NT2/D1 (cell line): ENCODE measurements around the gene KLK15.

Experiments
- DNase-seq: peaks from one replicate; pipeline ENCODE4 v3.0.0-alpha.2; 2011; ENCODE audit warnings: low read depth, low spot score
- H3K27me3 ChIP-seq: 2 replicates; pipeline ENCODE4 v1.6.0; 2011; ENCODE audit warnings: mild to moderate bottlenecking; ENCODE audit not compliant: insufficient read length, insufficient read depth
- H3K36me3 ChIP-seq: 2 replicates; pipeline ENCODE4 v1.6.1; 2011; ENCODE audit warnings: mild to moderate bottlenecking, low read length, mixed read lengths; ENCODE audit not compliant: insufficient read depth, insufficient read length
- H3K4me1 ChIP-seq: 2 replicates; pipeline ENCODE4 v1.5.1; 2011; ENCODE audit not compliant: insufficient read depth, insufficient read length
- H3K4me3 ChIP-seq: 2 replicates; pipeline ENCODE4 v1.5.1; 2011; ENCODE audit warnings: low read depth; ENCODE audit not compliant: insufficient read length
- H3K9ac ChIP-seq: 2 replicates; pipeline ENCODE4 v1.6.0; 2011; ENCODE audit warnings: low read depth; ENCODE audit not compliant: insufficient read length
- H3K9me3 ChIP-seq: 2 replicates; pipeline ENCODE4 v1.5.1; 2011; ENCODE audit warnings: mild to moderate bottlenecking, low read length; ENCODE audit not compliant: insufficient read depth
- SUZ12 ChIP-seq: IDR thresholded peaks from 2 replicates; pipeline ENCODE4 v1.6.1; 2011; ENCODE audit not compliant: insufficient read length, insufficient read depth; ENCODE audit errors: extremely low read depth
- YY1 ChIP-seq: IDR thresholded peaks from 2 replicates; pipeline ENCODE4 v1.6.1; 2011; ENCODE audit not compliant: insufficient read length, insufficient read depth
- ZNF274 ChIP-seq: IDR thresholded peaks from 2 replicates; pipeline ENCODE4 v1.6.1; 2011; ENCODE audit warnings: mild to moderate bottlenecking, low read depth, low read length

KLK15 gene

DNA sequence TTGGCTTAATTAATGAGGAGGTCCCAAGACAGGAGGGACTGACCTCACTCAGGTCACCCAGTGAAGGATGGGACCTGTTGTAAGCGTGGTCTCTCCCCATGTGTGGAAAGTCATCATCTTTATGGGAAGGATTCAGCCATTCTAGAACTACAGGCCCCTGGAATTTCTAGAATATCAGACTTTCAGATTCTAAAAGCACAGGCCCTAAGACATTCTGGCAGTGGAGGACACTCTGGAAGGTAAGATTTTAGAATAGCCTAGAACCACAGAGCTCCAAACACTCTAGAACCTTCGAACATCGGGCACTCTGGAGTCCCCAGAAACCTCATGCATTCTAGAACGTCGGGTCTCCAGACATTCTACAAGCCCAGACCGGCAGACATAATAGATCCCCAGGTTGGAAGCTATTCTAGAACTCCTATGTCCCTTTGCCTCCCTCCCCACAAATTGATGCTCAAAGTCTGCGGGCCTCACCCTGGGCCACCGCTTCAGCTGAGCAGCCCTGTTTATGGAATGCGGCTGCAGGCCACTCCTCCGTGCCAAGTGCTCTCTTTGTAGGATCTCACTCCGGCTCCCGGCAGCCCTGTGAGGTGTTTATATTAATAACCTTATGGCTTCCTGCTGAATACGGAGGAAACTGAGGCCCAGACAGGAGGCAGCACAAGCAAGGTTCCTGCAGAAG, 1.9 kb upstream of the KLK15 start:
- Histone ChIP-seq H3K36me3 (no peaks in the 10 kb centered on the region), H3K4me1 (peaks cover 6% of the 10 kb centered on the region), H3K27me3 (peaks cover 37% of the 10 kb centered on the region), H3K4me3 (peak overlapping the region; percentile 72), H3K9ac (peak overlapping the region; percentile 83), H3K9me3 (no peaks in the 10 kb centered on the region)
- DNase-seq: no peak
- no peak for TF ChIP-seq SUZ12
- TF ChIP-seq ZNF274: no peak
- no peak for TF ChIP-seq YY1

GRCh38 chr19:50833802-50834167, 411 bp upstream of the KLK15 start:
- TF ChIP-seq SUZ12 (no peak), ZNF274 (no peak)
- Histone ChIP-seq H3K4me1 (peaks cover 9% of the 10 kb centered on the region), H3K36me3 (no peaks in the 10 kb centered on the region), H3K9ac (no peak overlapping the region), H3K4me3 (no peak overlapping the region), H3K27me3 (peaks cover 26% of the 10 kb centered on the region), H3K9me3 (no peaks in the 10 kb centered on the region)
- no peak for DNase-seq

DNA sequence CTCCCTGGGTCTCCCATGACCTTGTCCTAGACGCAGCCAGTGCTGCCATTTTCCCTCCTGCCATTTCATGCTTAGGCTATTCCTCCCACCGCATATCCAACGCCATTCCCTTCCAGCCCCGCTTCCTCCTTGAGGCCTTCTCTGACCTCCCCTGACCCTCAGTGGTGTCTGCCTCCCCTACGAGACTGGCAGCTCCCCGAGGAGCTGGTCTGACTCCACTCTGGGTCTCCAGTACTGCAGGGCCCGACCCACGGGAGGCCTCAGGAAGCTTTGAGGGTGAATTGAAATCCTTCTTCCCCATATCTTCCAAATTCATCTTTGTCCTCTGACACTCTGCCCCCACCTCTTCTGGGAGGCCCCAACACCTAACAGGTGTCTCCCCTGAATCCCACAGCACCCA, 708 bp downstream of the KLK15 start:
- peaks cover 9% of the 10 kb centered on the region for H3K4me1 ChIP-seq
- no peak for TF ChIP-seq YY1
- TF ChIP-seq ZNF274: no peak
- no peak for TF ChIP-seq SUZ12
- H3K27me3 ChIP-seq: peaks cover 26% of the 10 kb centered on the region
- H3K36me3 ChIP-seq: no peaks in the 10 kb centered on the region
- no peak overlapping the region for H3K4me3 ChIP-seq
- H3K9ac ChIP-seq: no peak overlapping the region
- DNase-seq: no peak
- no peaks in the 10 kb centered on the region for H3K9me3 ChIP-seq

DNA sequence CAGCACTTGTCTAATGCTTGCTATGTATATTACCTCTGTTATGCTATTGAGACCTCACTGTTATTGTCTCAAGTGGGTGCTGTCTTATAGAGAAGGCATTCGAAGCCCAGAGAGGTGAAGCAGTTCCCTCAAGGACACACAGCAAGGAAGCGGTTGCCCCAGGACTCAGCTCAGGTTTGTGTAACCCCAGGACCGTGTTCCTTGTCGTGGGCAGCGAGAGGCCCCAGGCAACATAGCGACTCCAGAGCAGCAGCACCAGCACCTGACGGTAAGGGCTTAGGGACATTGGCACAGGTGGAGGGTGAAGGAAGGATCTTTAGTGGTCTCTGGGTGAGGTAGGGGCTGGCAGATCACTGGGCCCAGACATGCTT, 2.4 kb downstream of the KLK15 start:
- Histone ChIP-seq H3K4me1 (peaks cover 6% of the 10 kb centered on the region), H3K27me3 (peaks cover 14% of the 10 kb centered on the region), H3K4me3 (no peak overlapping the region), H3K36me3 (no peaks in the 10 kb centered on the region), H3K9me3 (no peaks in the 10 kb centered on the region), H3K9ac (no peak overlapping the region)
- DNase-seq: no peak
- no peak for TF ChIP-seq YY1
- no peak for TF ChIP-seq ZNF274
- TF ChIP-seq SUZ12: no peak

DNA sequence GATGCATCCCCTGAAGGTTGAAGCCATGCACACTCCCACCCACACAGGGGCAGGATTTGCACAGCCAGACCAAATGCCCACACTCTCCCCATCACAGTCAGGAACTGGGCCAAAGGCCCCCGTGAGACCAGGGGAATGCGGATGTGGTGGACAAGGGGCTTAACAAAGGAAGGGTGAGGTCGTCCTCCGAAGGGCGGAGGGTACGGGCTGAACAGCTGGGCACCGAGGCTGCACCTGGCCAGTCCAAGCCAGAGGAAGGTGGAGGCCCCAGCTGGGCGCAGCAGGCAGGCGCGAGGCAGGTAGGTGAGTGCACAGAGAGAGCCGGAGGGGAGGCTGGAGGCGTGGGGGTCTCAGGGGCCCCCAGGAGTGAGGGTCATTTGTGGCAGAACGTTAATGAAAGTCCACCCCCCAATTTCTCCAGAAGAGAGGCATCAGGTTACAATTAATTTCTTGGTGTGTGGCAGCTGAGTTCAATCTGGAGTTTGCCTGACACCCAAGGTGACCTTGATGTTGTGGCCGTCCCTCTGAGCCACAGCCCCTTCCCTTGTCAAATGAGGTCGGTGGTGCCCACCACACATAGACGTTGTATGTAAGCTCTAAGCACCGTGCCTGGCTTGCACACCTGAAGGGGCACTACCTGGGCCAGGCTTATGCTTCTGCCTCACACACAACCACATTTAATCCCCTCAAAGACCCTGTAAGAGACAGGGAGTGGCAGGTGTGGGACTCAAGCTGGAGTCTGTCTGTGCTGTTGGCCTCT, 2.9 kb downstream of the KLK15 start:
- no peaks in the 10 kb centered on the region for H3K9me3 ChIP-seq
- H3K4me1 ChIP-seq: peaks cover 6% of the 10 kb centered on the region
- H3K4me3 ChIP-seq: no peak overlapping the region
- no peaks in the 10 kb centered on the region for H3K36me3 ChIP-seq
- DNase-seq: no peak
- peaks cover 14% of the 10 kb centered on the region for H3K27me3 ChIP-seq
- H3K9ac ChIP-seq: no peak overlapping the region
- TF ChIP-seq SUZ12 (no peak), ZNF274 (no peak), YY1 (no peak)

- DNase-seq: no peak
- H3K36me3 ChIP-seq: no peaks in the 10 kb centered on the region
- no peaks in the 10 kb centered on the region for H3K9me3 ChIP-seq
- TF ChIP-seq ZNF274 (no peak), YY1 (no peak)
- peaks cover 6% of the 10 kb centered on the region for H3K4me1 ChIP-seq
- no peak overlapping the region for H3K9ac ChIP-seq
- peaks cover 7% of the 10 kb centered on the region for H3K27me3 ChIP-seq
- no peak overlapping the region for H3K4me3 ChIP-seq
These were observed 3.6 kb downstream of the KLK15 start for GRCh38 chr19:50829801-50830200.

- peaks cover 6% of the 10 kb centered on the region for H3K4me1 ChIP-seq
- TF ChIP-seq YY1: no peak
- no peak for TF ChIP-seq ZNF274
- TF ChIP-seq SUZ12: no peak
- no peak overlapping the region for H3K4me3 ChIP-seq
- H3K9me3 ChIP-seq: no peaks in the 10 kb centered on the region
- H3K36me3 ChIP-seq: no peaks in the 10 kb centered on the region
- H3K9ac ChIP-seq: no peak overlapping the region
- DNase-seq: no peak
- peaks cover 12% of the 10 kb centered on the region for H3K27me3 ChIP-seq
These were observed 5.9 kb downstream of the KLK15 start for GRCh38 chr19:50827476-50827875.
